HepG2 (cell line): ENCODE measurements around the gene PCDHGA6. TPM values are rescaled to one million over a fixed set of nuclear protein-coding genes. Genes with fewer than 3 reads are reported as not detected.

Experiments used
- ATAC-seq: fragments of 200-7000 bp; cut with Tn5 transposase; 3 replicates; pipeline ENCODE4 v1.9.1; 2020; ENCODE audit warnings: mild to moderate bottlenecking, moderate library complexity
- BruUV-seq: library from RNA; stranded (reverse); fragments of 400-500 nt; replicated peaks from 2 replicates; lab custom pipeline; 2021; lab: Mats Ljungman, UMichigan
- CTCF ChIA-PET: fragments of 300-600 bp; formaldehyde crosslinking; extraction: SDS; loops from one replicate; lab custom pipeline; 2021; ENCODE audit warnings: low total read pairs, inconsistent platforms, low intra/inter-chr PET ratio; lab: Yijun Ruan, JAX
- POLR2A ChIA-PET: fragments of 350-600 bp; sonication (Branson Sonifier 250); formaldehyde crosslinking; loops from one replicate; lab custom pipeline; 2020; ENCODE audit warnings: antibody characterized with exemption, inconsistent platforms; lab: Yijun Ruan, JAX
- DNase-seq: peaks from one replicate; pipeline ENCODE4 v3.0.0-alpha.2; 2015; ENCODE audit warnings: low spot score
- FAIRE-seq: peaks from 3 replicates; lab custom pipeline; 2011; peaks lifted over from hg19 to GRCh38; lab: Jason Lieb, UNC
- H2AFZ ChIP-seq: one replicate; pipeline ENCODE4 v1.6.1; 2011; ENCODE audit warnings: low read length, inconsistent platforms
- H3K27ac ChIP-seq: fragments of 300-600 bp; 3 replicates; pipeline ENCODE4 v1.8.0; 2011; ENCODE audit warnings: mixed run types, mild to moderate bottlenecking, mixed read lengths, low read length, inconsistent platforms; ENCODE audit not compliant: insufficient read depth; ENCODE audit errors: extremely low read length
- H3K27me3 ChIP-seq, 2 experiments: fragments of 200-600 bp in 1 of 2; 2 replicates in 1 of 2; 3 replicates in 1 of 2; pipeline versions ENCODE4 v1.6.0 to v1.8.0; 2011; ENCODE audit warnings: low read length in 2 of 2, mild to moderate bottlenecking in 2 of 2, moderate library complexity in 2 of 2, inconsistent platforms in 1 of 2; ENCODE audit not compliant: insufficient read depth in 2 of 2, control insufficient read depth in 1 of 2
- H3K36me3 ChIP-seq, 2 experiments: fragments of 200-600 bp in 1 of 2; replicated peaks in 1 of 2; 2 replicates in 1 of 2; 3 replicates in 1 of 2; pipeline versions ENCODE4 v1.5.1 to v1.8.0; 2011; ENCODE audit warnings: low read length in 2 of 2, inconsistent platforms in 1 of 2; ENCODE audit not compliant: insufficient read depth in 2 of 2, control insufficient read depth in 1 of 2
- H3K4me1 ChIP-seq: 2 replicates; pipeline ENCODE4 v1.5.1; 2012; ENCODE audit warnings: low read length, inconsistent platforms; ENCODE audit not compliant: insufficient read depth
- H3K4me2 ChIP-seq: 2 replicates; pipeline ENCODE4 v1.6.0; 2011; ENCODE audit warnings: low read depth, low read length, inconsistent platforms
- H3K4me3 ChIP-seq, 3 experiments: fragments of 200-600 bp in 1 of 3; sonication (generic), shearing (Covaris generic) in 1 of 3; replicated peaks in 1 of 3; 2 replicates each; pipeline ENCODE4 v1.5.1; 2011 to 2016; ENCODE audit warnings: low read length in 3 of 3, inconsistent platforms in 2 of 3, low read depth in 2 of 3, mild to moderate bottlenecking in 2 of 3, control low read depth in 1 of 3, mixed read lengths in 1 of 3; ENCODE audit not compliant: insufficient read depth in 1 of 3
- H3K79me2 ChIP-seq: one replicate; pipeline ENCODE4 v1.6.1; 2011; ENCODE audit warnings: low read length, inconsistent platforms; ENCODE audit not compliant: insufficient read depth
- H3K9ac ChIP-seq: 2 replicates; pipeline ENCODE4 v1.6.0; 2011; ENCODE audit warnings: mild to moderate bottlenecking, low read depth, low read length, inconsistent platforms; ENCODE audit not compliant: insufficient read depth
- H3K9me3 ChIP-seq: 2 replicates; pipeline ENCODE4 v1.5.1; 2012; ENCODE audit warnings: mild to moderate bottlenecking, low read length
- H4K20me1 ChIP-seq: 2 replicates; pipeline ENCODE4 v1.6.0; 2011; ENCODE audit warnings: inconsistent platforms, mild to moderate bottlenecking, low read length, moderate library complexity; ENCODE audit not compliant: insufficient read depth
- AGO1 ChIP-seq: fragments of 200-400 bp; formaldehyde crosslinking; IDR thresholded peaks from 2 replicates; pipeline ENCODE4 v1.6.1; 2017; ENCODE audit warnings: mild to moderate bottlenecking, low read depth, low read length, moderate library complexity; ENCODE audit not compliant: poor library complexity, severe bottlenecking
- CEBPB ChIP-seq: IDR thresholded peaks from 2 replicates; pipeline ENCODE4 v1.6.1; 2011; ENCODE audit warnings: low read depth, low read length, improper control_type of control experiment, borderline replicate concordance
- FOXO1 ChIP-seq: sonication (generic); formaldehyde crosslinking; IDR thresholded peaks from 2 replicates; pipeline ENCODE4 v1.4.0; 2020; ENCODE audit warnings: missing genetic modification reagents
- SMAD9 ChIP-seq: sonication (generic); formaldehyde crosslinking; IDR thresholded peaks from 2 replicates; pipeline ENCODE4 v1.5.1; 2020; ENCODE audit warnings: mild to moderate bottlenecking, missing genetic modification reagents
- ZFP91 ChIP-seq: sonication (generic); formaldehyde crosslinking; IDR thresholded peaks from 2 replicates; pipeline ENCODE4 v1.9.0; 2022; ENCODE audit warnings: missing genetic modification reagents, mild to moderate bottlenecking, borderline replicate concordance
- ZNF30 ChIP-seq: sonication (generic); formaldehyde crosslinking; IDR thresholded peaks from 2 replicates; pipeline ENCODE4 v1.5.0; 2020; ENCODE audit warnings: mild to moderate bottlenecking, missing genetic modification reagents
- ZNF570 ChIP-seq: sonication (generic); formaldehyde crosslinking; IDR thresholded peaks from 2 replicates; pipeline ENCODE4 v1.4.0; 2020; ENCODE audit warnings: mild to moderate bottlenecking, missing genetic modification reagents, borderline replicate concordance
- WGBS: methylation state at CpG from one replicate; pipeline ENCODE4 v1.1.6; 2017; ENCODE audit warnings: low lambda C conversion rate; 5-methylcytosine and 5-hydroxymethylcytosine counted together
- in situ Hi-C: cut with HindIII; loops from 2 replicates; pipeline ENCODE4 v1.10.0; 2017; ENCODE audit warnings: low pct_unique_long_range_greater_than_20kb; ENCODE audit not compliant: extremely low pct_ligation_motif_present
- intact Hi-C: fragments of 100-400 bp; cut with micrococcal nuclease; formaldehyde crosslinking; loops from one replicate; pipeline ENCODE4 v1.10.0; 2022; ENCODE audit not compliant: unreplicated experiment
- polyA plus RNA-seq, 8 experiments: library from polyadenylated mRNA; depleted of rRNA in 3 of 8; stranded (reverse) in 7 of 8; unstranded in 1 of 8; fragments of >200 nt; fragmentation: Illumina TruSeq in 4 of 8; extraction: Trizol in 4 of 8; gene quantifications; 2 replicates each; pipeline versions ENCODE4 v1.2.1 to v1.2.3, GENCODE V29; 2011 to 2016; ENCODE audit warnings: low read depth in 4 of 8, missing spikeins in 1 of 8, mixed read lengths in 1 of 8; ENCODE audit not compliant: insufficient read depth in 1 of 8
- total RNA-seq, 5 experiments: library from RNA; depleted of rRNA; stranded (reverse); fragments of >200 nt; fragmentation: Illumina TruSeq; extraction: Trizol; gene quantifications; 2 replicates each; pipeline ENCODE4 v1.2.3, GENCODE V29; 2016; ENCODE audit warnings: low read depth in 1 of 5

Gene PCDHGA6
- total and polyA plus RNA-seq, 2 of the 13 experiments (the other 11 are each of a cell fraction or from before 2014, with no cell fraction given) = 0.33 to 0.51 TPM

- TF ChIP-seq CEBPB = peak; percentile 92
- no peak for TF ChIP-seq AGO1
Measured at GRCh38 chr5:141388661-141389060, 15.0 kb downstream of the PCDHGA6 start (continued).

GRCh38 chr5:141389153-141390042 is 15.7 kb downstream of the PCDHGA6 start:
- H3K4me3 ChIP-seq = no peak overlapping the region
- ChIA-PET POLR2A (no interaction called here), CTCF (no interaction called here)
- ATAC-seq = no peak
- TF ChIP-seq ZNF570 (CRISPR knock-in tag) = no peak
- TF ChIP-seq FOXO1 (CRISPR knock-in tag) = no peak
- TF ChIP-seq ZNF30 (CRISPR knock-in tag) = no peak
- TF ChIP-seq ZFP91 = no peak
- TF ChIP-seq SMAD9 (CRISPR knock-in tag) = no peak
- no peak overlapping the region for H3K4me2 ChIP-seq
- no peaks in the 10 kb centered on the region for H4K20me1 ChIP-seq
- WGBS = 92% methylated on average over 53 of the region's 77 CpGs
- no TSS peak for BruUV-seq
- H3K4me1 ChIP-seq = peaks cover 5% of the 10 kb centered on the region; the same call in 1 of the 2 replicates
- H3K36me3 ChIP-seq = no peaks in the 10 kb centered on the region
- H3K79me2 ChIP-seq = no peaks in the 10 kb centered on the region
- H3K9me3 ChIP-seq = peaks cover 33% of the 10 kb centered on the region
- no peak overlapping the region for H3K27ac ChIP-seq
- FAIRE-seq = no peak
- H3K9ac ChIP-seq = no peak overlapping the region
- in situ Hi-C loops (no loop called here), intact Hi-C loops (no loop called here)
- no peaks in the 10 kb centered on the region for H3K27me3 ChIP-seq
- no peak for DNase-seq
- no peak overlapping the region for H2AFZ ChIP-seq
